NCI-H187 (cell line): ENCODE data around the gene TLX2.
"Not testable (repeated sequence)": the region's sequence is repeated elsewhere in the genome, so short reads cannot be mapped to it uniquely, and the experiment has no call there.

ENCODE experiments used
- DNase-seq, 2 experiments: peaks; one replicate each; lab custom pipeline; 2025; lab: John Stamatoyannopoulos, UW

The TLX2 gene

GRCh38 chr2:74554820-74555531 is 40.7 kb downstream of the TLX2 start:
- no peak for DNase-seq

GRCh38 chr2:74555610-74556103 is 41.4 kb downstream of the TLX2 start:
- DNase-seq: no peak

- DNase-seq: no peak
Observed at GRCh38 chr2:74556159-74556558, 41.9 kb downstream of the TLX2 start.

- no peak for DNase-seq
Observed at GRCh38 chr2:74556831-74557370, 42.7 kb downstream of the TLX2 start.

- no peak for DNase-seq
Observed at GRCh38 chr2:74558284-74559230, 44.3 kb downstream of the TLX2 start.

- DNase-seq: no peak
Observed at GRCh38 chr2:74559912-74560311, 45.7 kb downstream of the TLX2 start.

DNA sequence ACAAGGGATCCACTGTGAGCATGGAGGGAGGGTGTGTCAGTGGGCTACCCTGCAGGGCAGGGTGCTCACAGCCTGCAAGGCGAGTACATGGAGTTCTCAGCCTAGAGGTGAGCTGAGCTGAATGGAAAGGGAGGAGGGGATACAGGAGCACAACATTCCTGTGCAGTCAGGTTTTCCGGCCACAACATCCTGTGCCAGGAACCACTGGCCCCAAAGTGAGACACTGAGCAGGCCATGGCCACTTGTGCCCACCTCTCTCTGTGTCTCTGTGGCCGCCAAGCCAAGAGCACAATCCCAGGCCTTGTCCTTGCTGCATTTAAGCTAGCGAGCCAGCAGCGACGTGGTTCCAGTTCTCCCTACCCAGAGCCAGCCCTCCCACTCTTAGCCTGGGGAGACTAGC is 46.3 kb downstream of the TLX2 start:
- DNase-seq: no peak

- DNase-seq: not testable (repeated sequence)
Observed at GRCh38 chr2:74561022-74561421, 46.8 kb downstream of the TLX2 start.

GRCh38 chr2:74562126-74562775 is 48.0 kb downstream of the TLX2 start:
- no peak for DNase-seq

DNA sequence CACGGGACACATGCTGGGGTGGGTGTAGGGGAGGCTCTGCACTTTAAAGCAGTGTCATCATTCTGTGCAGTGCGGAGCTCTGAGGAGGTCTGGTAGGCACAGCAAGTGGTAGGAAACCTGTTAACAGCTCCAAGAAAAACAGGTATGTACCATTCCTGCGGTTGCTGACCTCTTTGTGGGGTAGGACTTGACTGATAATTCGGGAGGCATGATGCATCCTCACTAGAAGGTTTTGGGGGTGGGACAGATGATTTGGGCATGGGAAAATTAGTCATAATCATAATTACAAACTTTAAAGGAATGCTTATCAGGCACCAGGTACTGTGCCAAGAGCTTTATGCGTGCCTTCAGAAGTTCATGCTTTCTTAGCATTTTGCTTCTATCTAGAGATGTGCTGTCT is 50.0 kb downstream of the TLX2 start:
- no peak for DNase-seq

GRCh38 chr2:74566076-74566753 is 52.0 kb downstream of the TLX2 start:
- DNase-seq: no peak

DNA sequence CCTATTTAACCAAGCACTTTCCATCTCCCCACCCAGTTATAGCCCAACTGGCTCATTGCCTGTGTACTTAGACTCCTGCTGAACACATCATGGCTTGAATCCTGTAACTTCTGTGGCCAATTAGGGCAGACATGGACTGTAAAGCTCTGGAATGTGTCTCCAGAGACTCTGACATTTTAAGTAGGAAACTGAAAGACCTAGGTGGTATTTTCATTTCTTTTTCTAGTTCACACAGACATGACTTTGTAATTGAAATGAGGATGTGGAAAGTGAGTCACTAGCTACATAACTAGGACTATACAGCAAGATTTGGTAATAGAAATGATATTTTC is 52.5 kb downstream of the TLX2 start:
- DNase-seq: no peak
